PC-9 (cell line): Measurements from ENCODE around the gene SLC25A20. TPM values are rescaled to one million over a fixed set of nuclear protein-coding genes. Genes with fewer than 3 reads are reported as not detected.
A peak's percentile ranks its signal among the peaks of the same experiment; 100 is the strongest.

Experiments used
- BruUV-seq: library from RNA; stranded (reverse); fragments of 400-500 nt; replicated peaks from 2 replicates; lab custom pipeline; 2021; lab: Mats Ljungman, UMichigan
- CTCF ChIA-PET: fragments of 300-600 bp; sonication (Branson Sonifier 250); formaldehyde crosslinking; loops from one replicate; lab custom pipeline; 2022; ENCODE audit warnings: antibody characterized with exemption; lab: Charles Lee
- POLR2A ChIA-PET: fragments of 300-600 bp; sonication (Branson Sonifier 250); formaldehyde crosslinking; loops from one replicate; lab custom pipeline; 2022; ENCODE audit warnings: antibody characterized with exemption; ENCODE audit not compliant: unreplicated experiment; lab: Charles Lee
- DNase-seq, 2 experiments: peaks; one replicate each; pipeline versions ENCODE4 v3.0.0 to v3.0.0-alpha.2; 2015 to 2022; ENCODE audit warnings: mixed read lengths in 1 of 2
- H2AFZ ChIP-seq: fragments of 200-600 bp; sonication (generic); 2 replicates; pipeline ENCODE4 v1.8.1; 2017; ENCODE audit warnings: antibody characterized with exemption
- H3F3A ChIP-seq: fragments of 200-600 bp; sonication (generic); 2 replicates; pipeline ENCODE4 v1.8.1; 2017; ENCODE audit warnings: antibody characterized with exemption, mild to moderate bottlenecking, low read depth; ENCODE audit not compliant: insufficient read depth
- H3K27ac ChIP-seq: fragments of 200-600 bp; sonication (generic); 2 replicates; pipeline ENCODE4 v1.6.1; 2016; ENCODE audit warnings: mixed run types
- H3K27me3 ChIP-seq: fragments of 200-600 bp; sonication (generic); 2 replicates; pipeline ENCODE4 v1.6.1; 2016; ENCODE audit warnings: low read depth, mixed run types; ENCODE audit not compliant: insufficient read depth
- H3K36me3 ChIP-seq: fragments of 200-600 bp; sonication (generic); 2 replicates; pipeline ENCODE4 v1.6.1; 2016; ENCODE audit warnings: low read depth, mixed run types
- H3K4me1 ChIP-seq: fragments of 200-600 bp; sonication (generic); replicated peaks from 2 replicates; pipeline ENCODE4 v1.6.1; 2016; ENCODE audit warnings: mixed run types; ENCODE audit not compliant: insufficient read depth
- H3K4me2 ChIP-seq: fragments of 200-600 bp; sonication (generic); 2 replicates; pipeline ENCODE4 v1.6.1; 2017; ENCODE audit warnings: mixed run types
- H3K4me3 ChIP-seq: fragments of 200-600 bp; sonication (generic); 2 replicates; pipeline ENCODE4 v1.6.1; 2016; ENCODE audit warnings: mixed run types
- H3K79me2 ChIP-seq: fragments of 200-600 bp; sonication (generic); 2 replicates; pipeline ENCODE4 v1.6.1; 2017; ENCODE audit warnings: low read depth, mixed run types
- H3K9me2 ChIP-seq: fragments of 200-600 bp; sonication (generic); 2 replicates; pipeline ENCODE4 v1.8.1; 2017; ENCODE audit warnings: mild to moderate bottlenecking; ENCODE audit not compliant: insufficient read depth
- H3K9me3 ChIP-seq: fragments of 200-600 bp; sonication (generic); 2 replicates; pipeline ENCODE4 v1.8.1; 2016; ENCODE audit warnings: low read depth; ENCODE audit not compliant: insufficient read depth
- H4K20me1 ChIP-seq: fragments of 200-600 bp; sonication (generic); 2 replicates; pipeline ENCODE4 v1.8.1; 2017; ENCODE audit not compliant: insufficient read depth
- CTCF ChIP-seq: fragments of 200-600 bp; sonication (generic); conservative IDR thresholded peaks from 2 replicates; pipeline ENCODE4 v1.6.1; 2017; ENCODE audit warnings: mixed run types, antibody characterized with exemption, mild to moderate bottlenecking, moderate library complexity
- EZH2 ChIP-seq: fragments of 200-600 bp; sonication (generic); IDR thresholded peaks from 2 replicates; pipeline ENCODE4 v1.8.0; 2017; ENCODE audit warnings: antibody characterized with exemption, low read depth
- intact Hi-C: fragments of 100-400 bp; cut with micrococcal nuclease; formaldehyde crosslinking; loops from one replicate; pipeline ENCODE4 v1.10.0; 2022; ENCODE audit not compliant: unreplicated experiment
- total RNA-seq: library from RNA; stranded (reverse); gene quantifications from 2 replicates; pipeline ENCODE4 v1.2.3, GENCODE V29; 2021

The SLC25A20 gene
- total RNA-seq, 1 experiment from 2014 or later = 4.9 TPM

- BruUV-seq = no TSS peak
- peaks cover 20% of the 10 kb centered on the region for H3F3A ChIP-seq
- H3K79me2 ChIP-seq = peaks cover 18% of the 10 kb centered on the region
- TF ChIP-seq CTCF (no peak), EZH2 (no peak)
- H2AFZ ChIP-seq = no peak overlapping the region
- H4K20me1 ChIP-seq = no peaks in the 10 kb centered on the region
- H3K9me2 ChIP-seq = no peaks in the 10 kb centered on the region
- no peaks in the 10 kb centered on the region for H3K36me3 ChIP-seq
- DNase-seq = no peak
- ChIA-PET POLR2A (interaction anchor here (0.7 kb wide), 1 partner anchor 108 kb away, joined by 3 read pairs; no protein-coding TSS in a partner anchor), CTCF (no interaction called here)
- no peak overlapping the region for H3K4me3 ChIP-seq
- intact Hi-C loops = no loop called here
- H3K4me1 ChIP-seq = peaks cover 18% of the 10 kb centered on the region
- H3K9me3 ChIP-seq = no peaks in the 10 kb centered on the region
- no peaks in the 10 kb centered on the region for H3K27me3 ChIP-seq
- H3K4me2 ChIP-seq = peak overlapping the region; percentile 79; the same call in 1 of the 2 replicates
- no peak overlapping the region for H3K27ac ChIP-seq
These were observed 49.7 kb downstream of the SLC25A20 start for GRCh38 chr3:48848816-48849515.

- TF ChIP-seq EZH2 (no peak), CTCF (no peak)
- CTCF ChIA-PET = interaction anchor here (0.7 to 0.9 kb wide), 2 partner anchors 17 to 82 kb away, joined by 3 to 6 read pairs; no protein-coding TSS in a partner anchor
- no peaks in the 10 kb centered on the region for H3K9me2 ChIP-seq
These were observed 50.9 kb downstream of the SLC25A20 start, which contains the start of gene PRKAR2A for GRCh38 chr3:48847504-48848423. Gene PRKAR2A, minus strand, starts transcription at chr3:48847874. Its CDS starts 278 bp downstream, at chr3:48847596.

GRCh38 chr3:48847053-48847503 lies 51.6 kb downstream of the SLC25A20 start:
- no TSS peak for BruUV-seq
- Histone ChIP-seq H3K36me3 (no peaks in the 10 kb centered on the region), H3K9me2 (no peaks in the 10 kb centered on the region), H4K20me1 (no peaks in the 10 kb centered on the region), H3F3A (peaks cover 20% of the 10 kb centered on the region), H3K27ac (peak overlapping the region; percentile 54), H3K79me2 (peaks cover 18% of the 10 kb centered on the region), H2AFZ (peak overlapping the region; percentile 93), H3K27me3 (no peaks in the 10 kb centered on the region), H3K4me3 (peak overlapping the region; percentile 85), H3K4me2 (peak overlapping the region; percentile 79), H3K9me3 (no peaks in the 10 kb centered on the region), H3K4me1 (peaks cover 12% of the 10 kb centered on the region)
- TF ChIP-seq CTCF (no peak), EZH2 (no peak)
- intact Hi-C loops = loop anchor here (2.0 kb wide), 1 partner anchor 52 kb away; the partner anchor contains the start of gene SLC25A20
- peak; percentile 65 to 88 for DNase-seq
- POLR2A ChIA-PET = interaction anchor here (0.6 to 1.5 kb wide), 7 partner anchors 13 to 323 kb away, joined by 3 to 22 read pairs (median 4); partner anchors contain the start of genes IP6K2 and NDUFAF3
- CTCF ChIA-PET = interaction anchor here (0.6 to 0.9 kb wide), 2 partner anchors 82 to 339 kb away, joined by 3 to 6 read pairs; no protein-coding TSS in a partner anchor

More at GRCh38 chr3:48847504-48848423, 50.9 kb downstream of the SLC25A20 start, which contains the start of gene PRKAR2A:
- no peaks in the 10 kb centered on the region for H4K20me1 ChIP-seq
- POLR2A ChIA-PET = interaction anchor here (0.5 to 1.5 kb wide), 5 partner anchors 110 to 596 kb away, joined by 3 to 5 read pairs (median 3); partner anchors contain the start of gene IP6K2
- no peaks in the 10 kb centered on the region for H3K27me3 ChIP-seq
- peak within 1 kb of the TSS; percentile 93 for H2AFZ ChIP-seq
- intact Hi-C loops = loop anchor here (2.0 kb wide), 1 partner anchor 51 kb away; the partner anchor contains the start of gene SLC25A20
- H3K27ac ChIP-seq = peak within 1 kb of the TSS; percentile 54
- peaks cover 20% of the 10 kb centered on the region for H3F3A ChIP-seq
- BruUV-seq = TSS peak; percentile 64
- peaks cover 18% of the 10 kb centered on the region for H3K79me2 ChIP-seq
- peak within 1 kb of the TSS; percentile 85 for H3K4me3 ChIP-seq
- no peaks in the 10 kb centered on the region for H3K9me3 ChIP-seq
- peak; percentile 66 to 90 for DNase-seq
- H3K4me1 ChIP-seq = peaks cover 12% of the 10 kb centered on the region
- no peaks in the 10 kb centered on the region for H3K36me3 ChIP-seq
- H3K4me2 ChIP-seq = peak within 1 kb of the TSS; percentile 79
